ENCODE data around the gene PRICKLE1. TPM values are rescaled to one million over a fixed set of nuclear protein-coding genes. Genes with fewer than 3 reads are reported as not detected.

The PRICKLE1 gene
- total and polyA plus RNA-seq, 9 of the 15 experiments (the other 6 are each of a cell fraction or from before 2014, with no cell fraction given), result 0.22 to 0.85 (median 0.31) TPM

DNA sequence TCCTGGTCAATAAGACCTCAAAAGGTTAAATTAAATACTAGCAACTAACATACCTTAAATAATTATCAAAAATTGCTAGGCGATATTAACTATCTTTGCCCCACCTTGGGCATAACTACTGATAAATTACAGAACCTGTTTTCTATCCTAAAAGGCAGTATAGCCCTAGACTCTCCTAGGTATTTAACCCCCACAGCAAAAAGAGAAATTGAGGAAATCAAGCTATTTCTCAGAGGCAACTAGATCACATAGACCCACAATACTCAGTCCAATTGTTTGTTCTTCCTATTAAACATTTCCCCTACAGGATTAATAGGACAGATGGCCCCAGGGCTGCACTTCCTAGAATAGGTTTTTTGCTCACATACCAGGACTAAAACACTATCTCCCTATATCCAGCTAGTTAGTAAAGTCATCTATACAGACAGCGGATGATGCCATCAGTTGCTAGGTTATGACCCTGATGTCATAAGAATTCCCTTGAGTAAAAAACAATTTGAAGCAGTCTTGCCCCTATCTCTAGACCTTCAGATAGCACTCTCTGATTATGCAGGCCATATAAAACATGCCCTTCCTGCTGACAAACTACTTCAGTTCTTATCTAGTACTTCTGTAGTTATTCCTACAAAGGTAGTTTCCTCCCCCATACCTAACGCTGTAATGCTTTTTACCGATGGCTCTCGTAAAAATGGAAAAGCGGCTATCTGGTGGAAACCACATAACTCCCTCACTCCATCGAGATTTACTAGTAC is 145.2 kb downstream of the PRICKLE1 start (continued):
- TF ChIP-seq, protein P1, sequence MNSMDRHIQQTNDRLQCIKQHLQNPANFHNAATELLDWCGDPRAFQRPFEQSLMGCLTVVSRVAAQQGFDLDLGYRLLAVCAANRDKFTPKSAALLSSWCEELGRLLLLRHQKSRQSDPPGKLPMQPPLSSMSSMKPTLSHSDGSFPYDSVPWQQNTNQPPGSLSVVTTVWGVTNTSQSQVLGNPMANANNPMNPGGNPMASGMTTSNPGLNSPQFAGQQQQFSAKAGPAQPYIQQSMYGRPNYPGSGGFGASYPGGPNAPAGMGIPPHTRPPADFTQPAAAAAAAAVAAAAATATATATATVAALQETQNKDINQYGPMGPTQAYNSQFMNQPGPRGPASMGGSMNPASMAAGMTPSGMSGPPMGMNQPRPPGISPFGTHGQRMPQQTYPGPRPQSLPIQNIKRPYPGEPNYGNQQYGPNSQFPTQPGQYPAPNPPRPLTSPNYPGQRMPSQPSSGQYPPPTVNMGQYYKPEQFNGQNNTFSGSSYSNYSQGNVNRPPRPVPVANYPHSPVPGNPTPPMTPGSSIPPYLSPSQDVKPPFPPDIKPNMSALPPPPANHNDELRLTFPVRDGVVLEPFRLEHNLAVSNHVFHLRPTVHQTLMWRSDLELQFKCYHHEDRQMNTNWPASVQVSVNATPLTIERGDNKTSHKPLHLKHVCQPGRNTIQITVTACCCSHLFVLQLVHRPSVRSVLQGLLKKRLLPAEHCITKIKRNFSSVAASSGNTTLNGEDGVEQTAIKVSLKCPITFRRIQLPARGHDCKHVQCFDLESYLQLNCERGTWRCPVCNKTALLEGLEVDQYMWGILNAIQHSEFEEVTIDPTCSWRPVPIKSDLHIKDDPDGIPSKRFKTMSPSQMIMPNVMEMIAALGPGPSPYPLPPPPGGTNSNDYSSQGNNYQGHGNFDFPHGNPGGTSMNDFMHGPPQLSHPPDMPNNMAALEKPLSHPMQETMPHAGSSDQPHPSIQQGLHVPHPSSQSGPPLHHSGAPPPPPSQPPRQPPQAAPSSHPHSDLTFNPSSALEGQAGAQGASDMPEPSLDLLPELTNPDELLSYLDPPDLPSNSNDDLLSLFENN (IDR thresholded peaks at IDR 0.05; ENCODE audit: low read depth in 2 of 2, low read length in 2 of 2), result no peak
- TF ChIP-seq, protein P2, sequence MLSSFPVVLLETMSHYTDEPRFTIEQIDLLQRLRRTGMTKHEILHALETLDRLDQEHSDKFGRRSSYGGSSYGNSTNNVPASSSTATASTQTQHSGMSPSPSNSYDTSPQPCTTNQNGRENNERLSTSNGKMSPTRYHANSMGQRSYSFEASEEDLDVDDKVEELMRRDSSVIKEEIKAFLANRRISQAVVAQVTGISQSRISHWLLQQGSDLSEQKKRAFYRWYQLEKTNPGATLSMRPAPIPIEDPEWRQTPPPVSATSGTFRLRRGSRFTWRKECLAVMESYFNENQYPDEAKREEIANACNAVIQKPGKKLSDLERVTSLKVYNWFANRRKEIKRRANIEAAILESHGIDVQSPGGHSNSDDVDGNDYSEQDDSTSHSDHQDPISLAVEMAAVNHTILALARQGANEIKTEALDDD (IDR thresholded peaks at IDR 0.05), result peak; percentile 99
- peak in 1 of 2 experiments; percentile 75; a peak in 2 of 4 replicates for TF ChIP-seq HDAC1 (IDR thresholded peaks at IDR 0.05)
- TF ChIP-seq, protein P3, sequence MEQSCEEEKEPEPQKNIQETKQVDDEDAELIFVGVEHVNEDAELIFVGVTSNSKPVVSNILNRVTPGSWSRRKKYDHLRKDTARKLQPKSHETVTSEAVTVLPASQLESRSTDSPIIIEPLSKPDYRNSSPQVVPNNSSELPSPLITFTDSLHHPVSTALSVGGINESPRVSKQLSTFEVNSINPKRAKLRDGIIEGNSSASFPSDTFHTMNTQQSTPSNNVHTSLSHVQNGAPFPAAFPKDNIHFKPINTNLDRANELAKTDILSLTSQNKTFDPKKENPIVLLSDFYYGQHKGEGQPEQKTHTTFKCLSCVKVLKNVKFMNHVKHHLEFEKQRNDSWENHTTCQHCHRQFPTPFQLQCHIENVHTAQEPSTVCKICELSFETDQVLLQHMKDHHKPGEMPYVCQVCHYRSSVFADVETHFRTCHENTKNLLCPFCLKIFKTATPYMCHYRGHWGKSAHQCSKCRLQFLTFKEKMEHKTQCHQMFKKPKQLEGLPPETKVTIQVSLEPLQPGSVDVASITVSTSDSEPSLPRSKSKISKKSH (CRISPR knock-in tag; IDR thresholded peaks at IDR 0.05), result no peak
- peak; percentile 64; the same call in 1 of the 2 replicates for TF ChIP-seq SMARCA4 (IDR thresholded peaks at IDR 0.05)
- TF ChIP-seq ZNF589 (CRISPR knock-in tag; IDR thresholded peaks at IDR 0.05; ENCODE audit: low read depth), result no peak
- no peak; the same call in 1 of the 2 replicates for TF ChIP-seq JUND (IDR thresholded peaks at IDR 0.05; ENCODE audit: borderline replicate concordance, low read depth, low read length)
- peak; percentile 10; the same call in 1 of the 3 replicates for TF ChIP-seq JUND (tag; IDR thresholded peaks at IDR 0.05; ENCODE audit: borderline replicate concordance, low read depth, low read length)
- TF ChIP-seq CXXC5 (CRISPR knock-in tag; IDR thresholded peaks at IDR 0.05), result peak; percentile 85
- peak; percentile 39; the same call in 1 of the 2 replicates for TF ChIP-seq NCOR1 (IDR thresholded peaks at IDR 0.05)
- TF ChIP-seq KLF16 (IDR thresholded peaks at IDR 0.05), result peak; percentile 59; the same call in 1 of the 2 replicates
- 0 out of 4 replicates have a peak, but pooled peaks of 1 of the 2 experiments have one; percentile 9 for TF ChIP-seq NRF1 (conservative IDR thresholded peaks at IDR 0.05 in 1 of 2, IDR thresholded peaks at IDR 0.05 in 1 of 2)
- 0 out of 2 replicates have a peak, but pooled peaks have one; percentile 34 for TF ChIP-seq MEF2D (tag; conservative IDR thresholded peaks at IDR 0.05; ENCODE audit: low read depth)
- 0 out of 2 replicates have a peak, but pooled peaks have one; percentile 34 for TF ChIP-seq RNF2 (IDR thresholded peaks at IDR 0.05)
- TF ChIP-seq SMAD4 (CRISPR knock-in tag; conservative IDR thresholded peaks at IDR 0.05), result no peak
- TF ChIP-seq, protein P4, sequence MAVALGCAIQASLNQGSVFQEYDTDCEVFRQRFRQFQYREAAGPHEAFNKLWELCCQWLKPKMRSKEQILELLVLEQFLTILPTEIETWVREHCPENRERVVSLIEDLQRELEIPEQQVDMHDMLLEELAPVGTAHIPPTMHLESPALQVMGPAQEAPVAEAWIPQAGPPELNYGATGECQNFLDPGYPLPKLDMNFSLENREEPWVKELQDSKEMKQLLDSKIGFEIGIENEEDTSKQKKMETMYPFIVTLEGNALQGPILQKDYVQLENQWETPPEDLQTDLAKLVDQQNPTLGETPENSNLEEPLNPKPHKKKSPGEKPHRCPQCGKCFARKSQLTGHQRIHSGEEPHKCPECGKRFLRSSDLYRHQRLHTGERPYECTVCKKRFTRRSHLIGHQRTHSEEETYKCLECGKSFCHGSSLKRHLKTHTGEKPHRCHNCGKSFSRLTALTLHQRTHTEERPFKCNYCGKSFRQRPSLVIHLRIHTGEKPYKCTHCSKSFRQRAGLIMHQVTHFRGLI (CRISPR knock-in tag; IDR thresholded peaks at IDR 0.05), result no peak
- peak; percentile 54 for TF ChIP-seq TEAD4 (IDR thresholded peaks at IDR 0.05; ENCODE audit: low read length)
- no peak for TF ChIP-seq TEAD4 (CRISPR knock-in tag; IDR thresholded peaks at IDR 0.05; ENCODE audit: borderline replicate concordance)
- TF ChIP-seq STAT5A (IDR thresholded peaks at IDR 0.05; ENCODE audit: borderline replicate concordance, low read length), result 0 out of 2 replicates have a peak, but pooled peaks have one; percentile 27
- TF ChIP-seq CREM (IDR thresholded peaks at IDR 0.05; ENCODE audit: low read depth), result peak; percentile 44; the same call in 1 of the 2 replicates
- no peak for TF ChIP-seq ASH1L (IDR thresholded peaks at IDR 0.05; ENCODE audit: borderline replicate concordance, low read depth, partially characterized antibody)
